WTC11 (cell line): ENCODE measurements around the gene SLC1A7. TPM values are rescaled to one million over a fixed set of nuclear protein-coding genes. Genes with fewer than 3 reads are reported as not detected.

Experiments
- ATAC-seq: fragments of 200-7000 bp; cut with Tn5 transposase; 2 replicates; pipeline ENCODE4 v1.10.0; 2021; ENCODE audit warnings: mild to moderate bottlenecking, moderate library complexity
- CTCF ChIA-PET: fragments of 300-600 bp; sonication (Branson Sonifier 250); formaldehyde crosslinking; loops from one replicate; lab custom pipeline; 2021; ENCODE audit warnings: antibody characterized with exemption; lab: Charles Lee
- POLR2A ChIA-PET: fragments of 350-600 bp; sonication (Branson Sonifier 250); formaldehyde crosslinking; loops from one replicate; lab custom pipeline; 2021; ENCODE audit warnings: antibody characterized with exemption; lab: Charles Lee
- DNase-seq: peaks from one replicate; pipeline ENCODE4 v3.0.0; 2021; ENCODE audit warnings: low spot score
- H3K27ac Mint-ChIP-seq: 2 replicates; pipeline ENCODE4 v1.8.0; 2021; ENCODE audit warnings: mixed read lengths
- H3K27me3 Mint-ChIP-seq: 2 replicates; pipeline ENCODE4 v1.8.0; 2021; ENCODE audit warnings: low read depth, mild to moderate bottlenecking, moderate library complexity, mixed read lengths
- H3K36me3 Mint-ChIP-seq: 2 replicates; pipeline ENCODE4 v1.8.0; 2021; ENCODE audit warnings: mixed read lengths
- H3K4me1 Mint-ChIP-seq: 2 replicates; pipeline ENCODE4 v1.8.0; 2022; ENCODE audit warnings: mixed read lengths
- H3K4me3 Mint-ChIP-seq: 2 replicates; pipeline ENCODE4 v1.8.0; 2021; ENCODE audit warnings: mild to moderate bottlenecking, moderate library complexity, mixed read lengths
- H3K9me3 Mint-ChIP-seq: 2 replicates; pipeline ENCODE4 v1.8.0; 2021; ENCODE audit warnings: mixed read lengths
- CREM ChIP-seq: sonication (generic); formaldehyde crosslinking; IDR thresholded peaks from 2 replicates; pipeline ENCODE4 v1.8.1; 2022; ENCODE audit warnings: mild to moderate bottlenecking, missing genetic modification reagents, moderate library complexity
- ELF4 ChIP-seq: sonication (generic); formaldehyde crosslinking; IDR thresholded peaks from 2 replicates; pipeline ENCODE4 v1.8.1; 2022; ENCODE audit warnings: low read depth, mild to moderate bottlenecking, moderate library complexity, missing genetic modification reagents
- EMX1 ChIP-seq: fragments of 250-450 bp; sonication (Bioruptor Pico); IDR thresholded peaks from 2 replicates; pipeline ENCODE4 v1.8.0; 2021; ENCODE audit warnings: mild to moderate bottlenecking
- GRHL2 ChIP-seq: fragments of 250-450 bp; sonication (Bioruptor Pico); IDR thresholded peaks from 2 replicates; pipeline ENCODE4 v1.8.0; 2022; ENCODE audit warnings: mild to moderate bottlenecking, moderate library complexity; ENCODE audit not compliant: insufficient replicate concordance, severe bottlenecking
- GTF2I ChIP-seq: fragments of 250-450 bp; sonication (Bioruptor Pico); conservative IDR thresholded peaks from 2 replicates; pipeline ENCODE4 v1.4.0; 2021; ENCODE audit warnings: mild to moderate bottlenecking
- MYBL2 ChIP-seq: sonication (generic); formaldehyde crosslinking; IDR thresholded peaks from 2 replicates; pipeline ENCODE4 v1.8.1; 2023; ENCODE audit warnings: mild to moderate bottlenecking, moderate library complexity, missing genetic modification reagents
- NFYB ChIP-seq: sonication (generic); formaldehyde crosslinking; conservative IDR thresholded peaks from 2 replicates; pipeline ENCODE4 v1.8.0; 2022; ENCODE audit warnings: low read depth, missing genetic modification reagents
- NR1H2 ChIP-seq: sonication (generic); formaldehyde crosslinking; IDR thresholded peaks from 2 replicates; pipeline ENCODE4 v1.9.0; 2021; ENCODE audit warnings: mild to moderate bottlenecking, moderate library complexity, missing genetic modification reagents
- NR2C2 ChIP-seq: sonication (generic); formaldehyde crosslinking; IDR thresholded peaks from 2 replicates; pipeline ENCODE4 v1.8.0; 2022; ENCODE audit warnings: mild to moderate bottlenecking, missing genetic modification reagents
- PRRX2 ChIP-seq: fragments of 250-450 bp; sonication (Bioruptor Pico); IDR thresholded peaks from 2 replicates; pipeline ENCODE4 v1.8.0; 2021; ENCODE audit warnings: mild to moderate bottlenecking
- SP1 ChIP-seq: sonication (generic); formaldehyde crosslinking; conservative IDR thresholded peaks from 2 replicates; pipeline ENCODE4 v1.8.1; 2022; ENCODE audit warnings: missing genetic modification reagents
- TCF7 ChIP-seq: sonication (generic); formaldehyde crosslinking; IDR thresholded peaks from 2 replicates; pipeline ENCODE4 v1.8.0; 2022; ENCODE audit warnings: mild to moderate bottlenecking, low read depth, missing genetic modification reagents, moderate library complexity
- TEAD1 ChIP-seq: sonication (generic); formaldehyde crosslinking; IDR thresholded peaks from 2 replicates; pipeline ENCODE4 v1.8.0; 2022; ENCODE audit warnings: mild to moderate bottlenecking, missing genetic modification reagents
- TP53 ChIP-seq: sonication (generic); formaldehyde crosslinking; IDR thresholded peaks from 2 replicates; pipeline ENCODE4 v1.8.1; 2023; ENCODE audit warnings: mild to moderate bottlenecking, missing genetic modification reagents
- ZNF317 ChIP-seq: sonication (generic); formaldehyde crosslinking; IDR thresholded peaks from 2 replicates; pipeline ENCODE4 v1.8.1; 2023; ENCODE audit warnings: low read depth, mild to moderate bottlenecking, moderate library complexity, missing genetic modification reagents, borderline replicate concordance
- total RNA-seq: library from RNA; stranded (reverse); gene quantifications from 3 replicates; pipeline ENCODE4 v1.2.3, GENCODE V29; 2021
- TF ChIP-seq, protein P1 (sequence below): fragments of 250-450 bp; sonication (Bioruptor Pico); IDR thresholded peaks from 2 replicates; pipeline ENCODE4 v1.9.0; 2021; ENCODE audit warnings: mild to moderate bottlenecking
- TF ChIP-seq, protein P2 (sequence below): fragments of 250-450 bp; sonication (Bioruptor Pico); IDR thresholded peaks from 2 replicates; pipeline ENCODE4 v2.1.2; 2022; ENCODE audit warnings: mild to moderate bottlenecking, moderate library complexity
- TF ChIP-seq, protein P3 (sequence below): sonication (generic); formaldehyde crosslinking; IDR thresholded peaks from 2 replicates; pipeline ENCODE4 v1.8.0; 2023; ENCODE audit warnings: missing genetic modification reagents, mild to moderate bottlenecking, borderline replicate concordance
- TF ChIP-seq, protein P4 (sequence below): sonication (generic); formaldehyde crosslinking; IDR thresholded peaks from 2 replicates; pipeline ENCODE4 v1.8.0; 2022; ENCODE audit warnings: mild to moderate bottlenecking, missing genetic modification reagents
- TF ChIP-seq, protein P5 (sequence below): sonication (generic); formaldehyde crosslinking; IDR thresholded peaks from 2 replicates; pipeline ENCODE4 v1.8.1; 2022; ENCODE audit warnings: low read depth, mild to moderate bottlenecking, moderate library complexity, missing genetic modification reagents, borderline replicate concordance

The SLC1A7 gene
- total RNA-seq, 1 experiment from 2014 or later: not detected

DNA sequence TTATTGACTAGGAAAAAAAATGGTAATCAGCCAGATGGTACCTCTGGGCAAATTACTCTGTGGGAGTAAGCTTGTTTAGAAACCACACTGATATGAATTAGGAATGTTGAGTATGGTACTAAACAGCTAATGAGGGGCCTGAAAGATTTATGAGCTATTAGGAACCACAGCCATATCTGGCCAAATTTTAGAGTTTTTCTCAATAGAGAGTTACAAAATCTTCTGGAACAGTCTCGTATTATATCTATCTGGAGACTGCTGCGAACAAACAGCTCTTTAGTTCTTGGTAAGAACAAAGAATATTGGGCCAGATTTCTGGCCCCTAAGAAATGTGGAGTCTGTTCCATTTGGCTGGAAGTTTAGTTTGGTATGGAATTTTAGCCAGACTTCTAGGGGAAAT lies 85.3 kb downstream of the SLC1A7 start:
- CTCF ChIA-PET: interaction anchor here (0.9 kb wide), 1 partner anchor 125 kb away, joined by 3 read pairs; no protein-coding TSS in a partner anchor
- TF ChIP-seq CREM (no peak), PRRX2 (no peak), TCF7 (CRISPR knock-in tag) (no peak), NR1H2 (CRISPR knock-in tag) (no peak), ZNF317 (CRISPR knock-in tag) (no peak), ELF4 (CRISPR knock-in tag) (no peak), NFYB (CRISPR knock-in tag) (no peak), NR2C2 (CRISPR knock-in tag) (no peak), TEAD1 (CRISPR knock-in tag) (no peak), MYBL2 (CRISPR knock-in tag) (no peak), EMX1 (no peak), GRHL2 (CRISPR knock-in tag) (no peak), GTF2I (no peak)
- TF ChIP-seq, protein P1, sequence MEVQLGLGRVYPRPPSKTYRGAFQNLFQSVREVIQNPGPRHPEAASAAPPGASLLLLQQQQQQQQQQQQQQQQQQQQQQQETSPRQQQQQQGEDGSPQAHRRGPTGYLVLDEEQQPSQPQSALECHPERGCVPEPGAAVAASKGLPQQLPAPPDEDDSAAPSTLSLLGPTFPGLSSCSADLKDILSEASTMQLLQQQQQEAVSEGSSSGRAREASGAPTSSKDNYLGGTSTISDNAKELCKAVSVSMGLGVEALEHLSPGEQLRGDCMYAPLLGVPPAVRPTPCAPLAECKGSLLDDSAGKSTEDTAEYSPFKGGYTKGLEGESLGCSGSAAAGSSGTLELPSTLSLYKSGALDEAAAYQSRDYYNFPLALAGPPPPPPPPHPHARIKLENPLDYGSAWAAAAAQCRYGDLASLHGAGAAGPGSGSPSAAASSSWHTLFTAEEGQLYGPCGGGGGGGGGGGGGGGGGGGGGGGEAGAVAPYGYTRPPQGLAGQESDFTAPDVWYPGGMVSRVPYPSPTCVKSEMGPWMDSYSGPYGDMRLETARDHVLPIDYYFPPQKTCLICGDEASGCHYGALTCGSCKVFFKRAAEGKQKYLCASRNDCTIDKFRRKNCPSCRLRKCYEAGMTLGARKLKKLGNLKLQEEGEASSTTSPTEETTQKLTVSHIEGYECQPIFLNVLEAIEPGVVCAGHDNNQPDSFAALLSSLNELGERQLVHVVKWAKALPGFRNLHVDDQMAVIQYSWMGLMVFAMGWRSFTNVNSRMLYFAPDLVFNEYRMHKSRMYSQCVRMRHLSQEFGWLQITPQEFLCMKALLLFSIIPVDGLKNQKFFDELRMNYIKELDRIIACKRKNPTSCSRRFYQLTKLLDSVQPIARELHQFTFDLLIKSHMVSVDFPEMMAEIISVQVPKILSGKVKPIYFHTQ (CRISPR knock-in tag): no peak
- TF ChIP-seq, protein P2, sequence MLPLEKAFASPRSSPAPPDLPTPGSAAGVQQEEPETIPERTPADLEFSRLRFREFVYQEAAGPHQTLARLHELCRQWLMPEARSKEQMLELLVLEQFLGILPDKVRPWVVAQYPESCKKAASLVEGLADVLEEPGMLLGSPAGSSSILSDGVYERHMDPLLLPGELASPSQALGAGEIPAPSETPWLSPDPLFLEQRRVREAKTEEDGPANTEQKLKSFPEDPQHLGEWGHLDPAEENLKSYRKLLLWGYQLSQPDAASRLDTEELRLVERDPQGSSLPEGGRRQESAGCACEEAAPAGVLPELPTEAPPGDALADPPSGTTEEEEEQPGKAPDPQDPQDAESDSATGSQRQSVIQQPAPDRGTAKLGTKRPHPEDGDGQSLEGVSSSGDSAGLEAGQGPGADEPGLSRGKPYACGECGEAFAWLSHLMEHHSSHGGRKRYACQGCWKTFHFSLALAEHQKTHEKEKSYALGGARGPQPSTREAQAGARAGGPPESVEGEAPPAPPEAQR (CRISPR knock-in tag): no peak
- TF ChIP-seq, protein P3, sequence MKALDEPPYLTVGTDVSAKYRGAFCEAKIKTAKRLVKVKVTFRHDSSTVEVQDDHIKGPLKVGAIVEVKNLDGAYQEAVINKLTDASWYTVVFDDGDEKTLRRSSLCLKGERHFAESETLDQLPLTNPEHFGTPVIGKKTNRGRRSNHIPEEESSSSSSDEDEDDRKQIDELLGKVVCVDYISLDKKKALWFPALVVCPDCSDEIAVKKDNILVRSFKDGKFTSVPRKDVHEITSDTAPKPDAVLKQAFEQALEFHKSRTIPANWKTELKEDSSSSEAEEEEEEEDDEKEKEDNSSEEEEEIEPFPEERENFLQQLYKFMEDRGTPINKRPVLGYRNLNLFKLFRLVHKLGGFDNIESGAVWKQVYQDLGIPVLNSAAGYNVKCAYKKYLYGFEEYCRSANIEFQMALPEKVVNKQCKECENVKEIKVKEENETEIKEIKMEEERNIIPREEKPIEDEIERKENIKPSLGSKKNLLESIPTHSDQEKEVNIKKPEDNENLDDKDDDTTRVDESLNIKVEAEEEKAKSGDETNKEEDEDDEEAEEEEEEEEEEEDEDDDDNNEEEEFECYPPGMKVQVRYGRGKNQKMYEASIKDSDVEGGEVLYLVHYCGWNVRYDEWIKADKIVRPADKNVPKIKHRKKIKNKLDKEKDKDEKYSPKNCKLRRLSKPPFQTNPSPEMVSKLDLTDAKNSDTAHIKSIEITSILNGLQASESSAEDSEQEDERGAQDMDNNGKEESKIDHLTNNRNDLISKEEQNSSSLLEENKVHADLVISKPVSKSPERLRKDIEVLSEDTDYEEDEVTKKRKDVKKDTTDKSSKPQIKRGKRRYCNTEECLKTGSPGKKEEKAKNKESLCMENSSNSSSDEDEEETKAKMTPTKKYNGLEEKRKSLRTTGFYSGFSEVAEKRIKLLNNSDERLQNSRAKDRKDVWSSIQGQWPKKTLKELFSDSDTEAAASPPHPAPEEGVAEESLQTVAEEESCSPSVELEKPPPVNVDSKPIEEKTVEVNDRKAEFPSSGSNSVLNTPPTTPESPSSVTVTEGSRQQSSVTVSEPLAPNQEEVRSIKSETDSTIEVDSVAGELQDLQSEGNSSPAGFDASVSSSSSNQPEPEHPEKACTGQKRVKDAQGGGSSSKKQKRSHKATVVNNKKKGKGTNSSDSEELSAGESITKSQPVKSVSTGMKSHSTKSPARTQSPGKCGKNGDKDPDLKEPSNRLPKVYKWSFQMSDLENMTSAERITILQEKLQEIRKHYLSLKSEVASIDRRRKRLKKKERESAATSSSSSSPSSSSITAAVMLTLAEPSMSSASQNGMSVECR: no peak
- TF ChIP-seq, protein P4, sequence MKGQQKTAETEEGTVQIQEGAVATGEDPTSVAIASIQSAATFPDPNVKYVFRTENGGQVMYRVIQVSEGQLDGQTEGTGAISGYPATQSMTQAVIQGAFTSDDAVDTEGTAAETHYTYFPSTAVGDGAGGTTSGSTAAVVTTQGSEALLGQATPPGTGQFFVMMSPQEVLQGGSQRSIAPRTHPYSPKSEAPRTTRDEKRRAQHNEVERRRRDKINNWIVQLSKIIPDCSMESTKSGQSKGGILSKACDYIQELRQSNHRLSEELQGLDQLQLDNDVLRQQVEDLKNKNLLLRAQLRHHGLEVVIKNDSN: no peak
- POLR2A ChIA-PET: no interaction called here
- Mint-ChIP-seq H3K4me1 (no peaks in the 10 kb centered on the region), H3K36me3 (no peaks in the 10 kb centered on the region), H3K4me3 (no peak overlapping the region), H3K27ac (no peak overlapping the region), H3K27me3 (peaks cover 51% of the 10 kb centered on the region), H3K9me3 (no peaks in the 10 kb centered on the region; the same call in 1 of the 2 replicates)
- DNase-seq (no peak), ATAC-seq (no peak)

DNA sequence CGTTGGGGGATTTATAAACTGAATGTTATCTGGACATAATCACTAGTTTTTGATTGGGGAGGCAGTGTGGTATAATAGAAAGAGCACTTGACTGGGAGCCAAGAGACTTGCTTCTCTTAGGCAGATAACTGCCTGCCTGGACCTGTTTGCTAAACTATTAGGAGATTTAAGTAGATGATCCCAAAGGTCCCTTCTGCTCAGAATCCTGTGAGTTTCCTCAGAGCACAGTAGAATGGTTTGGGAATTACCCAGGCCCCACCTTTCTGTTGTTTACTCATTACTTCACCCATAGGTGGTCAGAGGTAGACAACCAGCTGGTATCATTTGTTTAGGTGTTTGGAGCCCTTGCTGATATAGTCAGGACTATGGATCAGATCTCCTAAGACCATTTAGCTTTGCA lies 90.8 kb downstream of the SLC1A7 start:
- Mint-ChIP-seq H3K27ac (no peak overlapping the region), H3K9me3 (no peaks in the 10 kb centered on the region; the same call in 1 of the 2 replicates), H3K4me1 (peaks cover 38% of the 10 kb centered on the region), H3K4me3 (no peak overlapping the region), H3K36me3 (peaks cover 3% of the 10 kb centered on the region; the same call in 1 of the 2 replicates), H3K27me3 (peaks cover 2% of the 10 kb centered on the region; the same call in 1 of the 2 replicates)
- no peak for ATAC-seq
- no peak for TF ChIP-seq TP53
- TF ChIP-seq, protein P5, sequence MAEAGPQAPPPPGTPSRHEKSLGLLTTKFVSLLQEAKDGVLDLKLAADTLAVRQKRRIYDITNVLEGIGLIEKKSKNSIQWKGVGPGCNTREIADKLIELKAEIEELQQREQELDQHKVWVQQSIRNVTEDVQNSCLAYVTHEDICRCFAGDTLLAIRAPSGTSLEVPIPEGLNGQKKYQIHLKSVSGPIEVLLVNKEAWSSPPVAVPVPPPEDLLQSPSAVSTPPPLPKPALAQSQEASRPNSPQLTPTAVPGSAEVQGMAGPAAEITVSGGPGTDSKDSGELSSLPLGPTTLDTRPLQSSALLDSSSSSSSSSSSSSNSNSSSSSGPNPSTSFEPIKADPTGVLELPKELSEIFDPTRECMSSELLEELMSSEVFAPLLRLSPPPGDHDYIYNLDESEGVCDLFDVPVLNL: no peak
- no peak for TF ChIP-seq SP1
- ChIA-PET CTCF (interaction anchor here (1.0 kb wide), 1 partner anchor 10 kb away, joined by 5 read pairs; the partner anchor contains the start of gene PODN), POLR2A (no interaction called here)
- no peak for DNase-seq
